DND-41 (cell line): Measurements from ENCODE around the gene METTL26.
"Not testable (repeated sequence)": the region's sequence is repeated elsewhere in the genome, so short reads cannot be mapped to it uniquely, and the experiment has no call there.

Experiments used
- ATAC-seq: fragments of 200-7000 bp; cut with Tn5 transposase; 3 replicates; pipeline ENCODE4 v1.9.1; 2021; ENCODE audit warnings: low read depth; ENCODE audit not compliant: insufficient read depth
- DNase-seq: peaks from one replicate; pipeline ENCODE4 v3.0.0-alpha.2; 2020
- H2AFZ ChIP-seq: 2 replicates; pipeline ENCODE4 v1.6.0; 2012; ENCODE audit warnings: low read depth, low read length
- H3K27ac ChIP-seq: 2 replicates; pipeline ENCODE4 v1.5.1; 2012; ENCODE audit warnings: low read length, inconsistent platforms
- H3K27me3 ChIP-seq: fragments of 200-600 bp; sonication (generic); 2 replicates; pipeline ENCODE4 v1.6.0; 2012; ENCODE audit warnings: low read length, mild to moderate bottlenecking, inconsistent platforms; ENCODE audit not compliant: insufficient read depth, poor library complexity
- H3K36me3 ChIP-seq: 2 replicates; pipeline ENCODE4 v1.5.1; 2012; ENCODE audit warnings: low read length, inconsistent platforms; ENCODE audit not compliant: insufficient read depth
- H3K4me1 ChIP-seq: 2 replicates; pipeline ENCODE4 v1.5.1; 2012; ENCODE audit warnings: mild to moderate bottlenecking, low read length; ENCODE audit not compliant: insufficient read depth
- H3K4me2 ChIP-seq: 2 replicates; pipeline ENCODE4 v1.6.0; 2012; ENCODE audit warnings: mild to moderate bottlenecking, moderate library complexity, low read length, inconsistent platforms; ENCODE audit not compliant: insufficient read depth
- H3K4me3 ChIP-seq, 2 experiments: fragments of 200-600 bp in 1 of 2; shearing (Covaris generic) in 1 of 2; 2 replicates each; pipeline ENCODE4 v1.5.1; 2012 to 2016; ENCODE audit warnings: inconsistent platforms in 2 of 2, low read length in 2 of 2, mild to moderate bottlenecking in 2 of 2, low read depth in 1 of 2, moderate library complexity in 1 of 2
- H3K79me2 ChIP-seq: 2 replicates; pipeline ENCODE4 v1.6.0; 2012; ENCODE audit warnings: low read length, inconsistent platforms; ENCODE audit not compliant: insufficient read depth
- H3K9ac ChIP-seq: 2 replicates; pipeline ENCODE4 v1.6.0; 2012; ENCODE audit warnings: low read depth, mild to moderate bottlenecking, inconsistent platforms, low read length, moderate library complexity
- H3K9me3 ChIP-seq: 2 replicates; pipeline ENCODE4 v1.5.1; 2012; ENCODE audit warnings: low read length, moderate library complexity, mild to moderate bottlenecking, inconsistent platforms; ENCODE audit not compliant: insufficient read depth, severe bottlenecking
- H4K20me1 ChIP-seq: 2 replicates; pipeline ENCODE4 v1.6.0; 2012; ENCODE audit warnings: low read length; ENCODE audit not compliant: insufficient read depth
- CTCF ChIP-seq: IDR thresholded peaks from 2 replicates; pipeline ENCODE4 v1.5.1; 2012; ENCODE audit warnings: borderline replicate concordance, low read length, moderate library complexity, mild to moderate bottlenecking; ENCODE audit not compliant: poor library complexity, severe bottlenecking; ENCODE audit errors: extremely low read depth
- EZH2 ChIP-seq: IDR thresholded peaks from 3 replicates; pipeline ENCODE4 v1.6.1; 2012; ENCODE audit warnings: borderline replicate concordance, low read depth, mild to moderate bottlenecking, moderate library complexity, low read length, inconsistent platforms; ENCODE audit not compliant: severe bottlenecking

METTL26 gene

GRCh38 chr16:603933-604332, 32.2 kb downstream of the METTL26 start:
- H3K4me3 ChIP-seq = no peak overlapping the region
- no peak for TF ChIP-seq CTCF
- TF ChIP-seq EZH2 = no peak
- H3K4me1 ChIP-seq = no peaks in the 10 kb centered on the region
- peaks cover 20% of the 10 kb centered on the region for H3K36me3 ChIP-seq
- H3K9me3 ChIP-seq = no peaks in the 10 kb centered on the region
- no peak for DNase-seq
- H3K4me2 ChIP-seq = no peak overlapping the region
- peaks cover 15% of the 10 kb centered on the region; the same call in 1 of the 2 replicates for H4K20me1 ChIP-seq
- no peak overlapping the region for H3K9ac ChIP-seq
- no peak for ATAC-seq
- H3K79me2 ChIP-seq = peaks cover 37% of the 10 kb centered on the region
- no peak overlapping the region for H3K27ac ChIP-seq
- H3K27me3 ChIP-seq = no peaks in the 10 kb centered on the region
- H2AFZ ChIP-seq = no peak overlapping the region

DNA sequence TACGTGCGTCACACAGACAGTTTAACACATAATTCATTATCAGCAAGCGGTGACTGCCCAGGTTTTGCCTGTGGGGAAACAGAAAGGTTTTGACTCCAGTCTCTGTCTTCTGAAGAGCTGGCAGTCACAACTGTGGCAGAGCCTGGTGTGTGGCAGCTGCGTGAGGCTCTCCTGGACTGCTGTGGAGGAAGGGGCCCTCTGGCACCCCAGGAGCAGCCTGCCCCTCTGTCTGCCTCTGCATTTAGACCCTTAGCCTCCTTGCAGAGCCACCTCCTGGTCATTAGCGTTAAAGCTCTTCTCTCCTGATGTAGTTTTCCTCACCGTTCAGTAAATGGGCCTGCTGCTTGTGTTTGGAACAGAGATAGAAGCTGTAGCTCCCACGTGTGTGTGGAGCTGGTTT, 35.3 kb downstream of the METTL26 start:
- ATAC-seq (peak; percentile 47; the same call in 1 of the 3 replicates), DNase-seq (no peak)
- Histone ChIP-seq H3K79me2 (peaks cover 49% of the 10 kb centered on the region), H3K4me1 (no peaks in the 10 kb centered on the region), H3K9me3 (no peaks in the 10 kb centered on the region), H3K27ac (no peak overlapping the region), H3K4me2 (no peak overlapping the region), H3K36me3 (peaks cover 29% of the 10 kb centered on the region), H2AFZ (no peak overlapping the region), H3K4me3 (no peak overlapping the region), H3K27me3 (no peaks in the 10 kb centered on the region), H4K20me1 (peaks cover 22% of the 10 kb centered on the region), H3K9ac (no peak overlapping the region)
- TF ChIP-seq CTCF = peak; percentile 39
- no peak for TF ChIP-seq EZH2

GRCh38 chr16:598823-599739, 37.0 kb downstream of the METTL26 start:
- H4K20me1 ChIP-seq = peaks cover 28% of the 10 kb centered on the region
- H3K4me3 ChIP-seq = no peak overlapping the region
- H3K79me2 ChIP-seq = peaks cover 50% of the 10 kb centered on the region

DNA sequence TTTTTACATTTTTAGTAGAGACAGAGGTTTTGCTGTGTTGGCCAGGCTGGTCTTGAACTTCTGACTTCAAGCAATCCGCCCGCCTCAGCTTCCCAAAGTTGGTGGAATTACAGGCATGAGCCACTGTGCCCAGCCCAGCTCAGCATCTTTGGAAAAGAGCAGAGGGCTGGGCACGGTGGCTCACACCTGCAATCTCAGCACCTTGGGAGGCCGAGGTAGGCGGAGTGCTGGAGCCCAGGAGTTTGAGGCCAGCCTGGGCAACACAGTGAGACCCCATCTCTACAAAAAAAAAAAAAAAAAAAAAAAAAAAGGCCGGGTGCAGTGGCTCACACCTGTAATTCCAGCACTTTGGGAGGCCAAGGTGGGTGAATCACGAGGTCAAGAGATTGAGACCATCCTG, 38.5 kb downstream of the METTL26 start:
- H4K20me1 ChIP-seq = peaks cover 42% of the 10 kb centered on the region
- not testable (repeated sequence) for DNase-seq, H3K27me3 ChIP-seq, H3K4me1 ChIP-seq, ATAC-seq, H3K4me3 ChIP-seq, H3K4me2 ChIP-seq, H3K9me3 ChIP-seq, H3K9ac ChIP-seq, H3K27ac ChIP-seq, H2AFZ ChIP-seq
- peaks cover 37% of the 10 kb centered on the region for H3K36me3 ChIP-seq
- H3K79me2 ChIP-seq = peaks cover 64% of the 10 kb centered on the region

More at GRCh38 chr16:598823-599739, 37.0 kb downstream of the METTL26 start:
- ATAC-seq = no peak
- TF ChIP-seq CTCF = no peak
- TF ChIP-seq EZH2 = no peak
- H3K27ac ChIP-seq = no peak overlapping the region
- no peaks in the 10 kb centered on the region for H3K9me3 ChIP-seq
- no peak for DNase-seq
- H2AFZ ChIP-seq = no peak overlapping the region
- H3K4me1 ChIP-seq = no peaks in the 10 kb centered on the region
- H3K27me3 ChIP-seq = no peaks in the 10 kb centered on the region
- peaks cover 29% of the 10 kb centered on the region for H3K36me3 ChIP-seq
- H3K4me2 ChIP-seq = no peak overlapping the region
- H3K9ac ChIP-seq = no peak overlapping the region
